IPS-18a (cell line): ENCODE measurements around the gene AKAP1.
"Not testable (repeated sequence)": the region's sequence is repeated elsewhere in the genome, so short reads cannot be mapped to it uniquely, and the experiment has no call there.

Source experiments
- H3K27ac ChIP-seq: one replicate; pipeline ENCODE4 v1.5.1; 2013; ENCODE audit warnings: low read length
- H3K27me3 ChIP-seq: one replicate; pipeline ENCODE4 v1.6.1; 2013; ENCODE audit warnings: mild to moderate bottlenecking, low read length; ENCODE audit not compliant: control insufficient read depth, insufficient read depth
- H3K36me3 ChIP-seq: one replicate; pipeline ENCODE4 v1.6.1; 2013; ENCODE audit warnings: low read depth, low read length; ENCODE audit not compliant: control insufficient read depth
- H3K4me1 ChIP-seq: one replicate; pipeline ENCODE4 v1.6.1; 2013; ENCODE audit warnings: low read depth, low read length; ENCODE audit not compliant: control insufficient read depth
- H3K4me3 ChIP-seq: one replicate; pipeline ENCODE4 v1.5.1; 2013; ENCODE audit warnings: low read length
- H3K9ac ChIP-seq: one replicate; pipeline ENCODE4 v1.6.1; 2013; ENCODE audit warnings: mild to moderate bottlenecking, low read length, moderate library complexity
- H3K9me3 ChIP-seq: one replicate; pipeline ENCODE4 v1.6.1; 2013; ENCODE audit warnings: low read depth, low read length; ENCODE audit not compliant: control insufficient read depth

The AKAP1 gene

GRCh38 chr17:57092779-57093178 lies 7.7 kb downstream of the AKAP1 start:
- Histone ChIP-seq H3K4me1 (peaks cover 44% of the 10 kb centered on the region), H3K9me3 (no peaks in the 10 kb centered on the region), H3K36me3 (peaks cover 2% of the 10 kb centered on the region), H3K27me3 (no peaks in the 10 kb centered on the region), H3K27ac (no peak overlapping the region), H3K9ac (no peak overlapping the region), H3K4me3 (no peak overlapping the region)

GRCh38 chr17:57096472-57097202 lies 11.6 kb downstream of the AKAP1 start:
- Histone ChIP-seq H3K27ac (no peak overlapping the region), H3K27me3 (no peaks in the 10 kb centered on the region), H3K36me3 (no peaks in the 10 kb centered on the region), H3K4me1 (peaks cover 44% of the 10 kb centered on the region), H3K9me3 (no peaks in the 10 kb centered on the region), H3K4me3 (no peak overlapping the region), H3K9ac (no peak overlapping the region)

GRCh38 chr17:57097832-57098421 lies 12.9 kb downstream of the AKAP1 start:
- no peaks in the 10 kb centered on the region for H3K36me3 ChIP-seq
- H3K4me3 ChIP-seq: no peak overlapping the region
- H3K9ac ChIP-seq: no peak overlapping the region
- no peaks in the 10 kb centered on the region for H3K9me3 ChIP-seq
- H3K27me3 ChIP-seq: no peaks in the 10 kb centered on the region
- no peak overlapping the region for H3K27ac ChIP-seq
- peaks cover 31% of the 10 kb centered on the region for H3K4me1 ChIP-seq

- Histone ChIP-seq H3K4me1 (peaks cover 29% of the 10 kb centered on the region), H3K36me3 (no peaks in the 10 kb centered on the region), H3K27me3 (no peaks in the 10 kb centered on the region), H3K9me3 (no peaks in the 10 kb centered on the region), H3K4me3 (no peak overlapping the region), H3K9ac (no peak overlapping the region), H3K27ac (no peak overlapping the region)
These were observed 14.1 kb downstream of the AKAP1 start for GRCh38 chr17:57099165-57099564.

- Histone ChIP-seq H3K27ac (no peak overlapping the region), H3K9me3 (no peaks in the 10 kb centered on the region), H3K27me3 (no peaks in the 10 kb centered on the region), H3K4me1 (peaks cover 34% of the 10 kb centered on the region), H3K36me3 (no peaks in the 10 kb centered on the region), H3K9ac (no peak overlapping the region), H3K4me3 (no peak overlapping the region)
These were observed 17.1 kb downstream of the AKAP1 start for GRCh38 chr17:57102122-57102521.

GRCh38 chr17:57102660-57103059 lies 17.6 kb downstream of the AKAP1 start:
- not testable (repeated sequence) for H3K4me3 ChIP-seq, H3K27me3 ChIP-seq, H3K36me3 ChIP-seq, H3K27ac ChIP-seq, H3K9ac ChIP-seq, H3K9me3 ChIP-seq
- H3K4me1 ChIP-seq: peaks cover 31% of the 10 kb centered on the region

- no peaks in the 10 kb centered on the region for H3K36me3 ChIP-seq
- no peak overlapping the region for H3K27ac ChIP-seq
- H3K9ac ChIP-seq: no peak overlapping the region
- no peak overlapping the region for H3K4me3 ChIP-seq
- no peaks in the 10 kb centered on the region for H3K27me3 ChIP-seq
- no peaks in the 10 kb centered on the region for H3K9me3 ChIP-seq
- peaks cover 31% of the 10 kb centered on the region for H3K4me1 ChIP-seq
These were observed 19.6 kb downstream of the AKAP1 start for GRCh38 chr17:57104461-57105175.

GRCh38 chr17:57105591-57105990 lies 20.5 kb downstream of the AKAP1 start:
- no peak overlapping the region for H3K27ac ChIP-seq
- no peak overlapping the region for H3K9ac ChIP-seq
- H3K9me3 ChIP-seq: no peaks in the 10 kb centered on the region
- H3K36me3 ChIP-seq: no peaks in the 10 kb centered on the region
- H3K27me3 ChIP-seq: no peaks in the 10 kb centered on the region
- H3K4me3 ChIP-seq: no peak overlapping the region
- H3K4me1 ChIP-seq: peaks cover 25% of the 10 kb centered on the region

GRCh38 chr17:57106107-57106835 lies 21.2 kb downstream of the AKAP1 start:
- Histone ChIP-seq H3K4me3 (no peak overlapping the region), H3K4me1 (peaks cover 23% of the 10 kb centered on the region), H3K27ac (no peak overlapping the region), H3K9me3 (no peaks in the 10 kb centered on the region), H3K9ac (no peak overlapping the region), H3K36me3 (no peaks in the 10 kb centered on the region), H3K27me3 (no peaks in the 10 kb centered on the region)

- H3K4me1 ChIP-seq: peaks cover 23% of the 10 kb centered on the region
- H3K27me3 ChIP-seq: no peaks in the 10 kb centered on the region
- H3K9me3 ChIP-seq: no peaks in the 10 kb centered on the region
- H3K9ac ChIP-seq: no peak overlapping the region
- H3K4me3 ChIP-seq: no peak overlapping the region
- H3K36me3 ChIP-seq: peaks cover 6% of the 10 kb centered on the region
- no peak overlapping the region for H3K27ac ChIP-seq
These were observed 21.9 kb downstream of the AKAP1 start for GRCh38 chr17:57106836-57107497.

GRCh38 chr17:57107498-57108101 lies 22.6 kb downstream of the AKAP1 start:
- Histone ChIP-seq H3K4me3 (no peak overlapping the region), H3K4me1 (peaks cover 23% of the 10 kb centered on the region), H3K27ac (no peak overlapping the region)

More at GRCh38 chr17:57107498-57108101, 22.6 kb downstream of the AKAP1 start:
- H3K36me3 ChIP-seq: peaks cover 9% of the 10 kb centered on the region
- H3K9ac ChIP-seq: no peak overlapping the region
- no peaks in the 10 kb centered on the region for H3K27me3 ChIP-seq
- H3K9me3 ChIP-seq: no peaks in the 10 kb centered on the region
